Measurements from ENCODE around the gene SWT1. TPM values are rescaled to one million over a fixed set of nuclear protein-coding genes. Genes with fewer than 3 reads are reported as not detected.

Gene SWT1
- total RNA-seq, 3 donors from 2014 or later (not counting 1 experiment from before 2014, with no cell fraction given), result 4.0 to 5.3 (median 5.1) TPM

DNA sequence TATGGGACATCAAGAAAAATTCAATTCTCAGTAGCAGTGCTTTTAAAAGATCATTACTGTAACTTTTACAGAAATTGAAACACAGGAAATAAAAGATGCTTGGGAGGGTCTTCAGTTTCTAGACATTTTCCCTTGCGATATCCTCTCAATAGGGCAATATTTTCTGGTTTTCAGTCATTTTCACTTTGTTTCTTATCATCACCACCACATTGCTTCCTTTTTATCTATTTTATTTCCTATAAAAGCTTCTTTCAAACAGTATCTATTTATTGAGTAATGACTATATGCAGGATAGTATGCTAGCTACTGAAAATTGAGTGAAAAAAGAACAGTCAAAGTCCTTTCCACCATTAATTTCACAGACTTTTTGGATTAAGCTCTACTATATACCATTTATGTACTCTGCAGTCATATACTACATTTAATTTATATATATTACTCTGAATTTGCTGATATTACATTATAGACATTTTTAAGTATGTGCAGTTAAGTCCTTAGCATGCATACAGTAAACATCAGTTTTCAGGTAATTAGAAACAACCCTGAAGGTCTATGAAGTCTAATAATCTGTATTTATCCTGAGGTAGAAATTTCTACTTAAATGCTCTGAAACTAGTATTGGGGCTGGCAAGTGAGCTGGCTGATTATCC, 18.9 kb upstream of the SWT1 start:
- TF ChIP-seq CTCF (IDR thresholded peaks at IDR 0.05), result no peak
- Histone ChIP-seq H3K27ac (ENCODE audit: low read length) (no peak overlapping the region), H3K36me3 (ENCODE audit: control insufficient read depth, insufficient read depth, low read length) (peaks cover 36% of the 10 kb centered on the region), H3K4me3 (ENCODE audit: low read length) (no peak overlapping the region), H3K27me3 (ENCODE audit: control insufficient read depth, insufficient read depth, low read length) (no peaks in the 10 kb centered on the region), H3K4me1 (ENCODE audit: control insufficient read depth, insufficient read depth, low read length) (no peaks in the 10 kb centered on the region), H3K9me3 (ENCODE audit: control insufficient read depth, insufficient read depth, low read length) (no peaks in the 10 kb centered on the region)
- Mint-ChIP-seq H3K4me1 (no peaks in the 10 kb centered on the region), H3K9me3 (no peaks in the 10 kb centered on the region), H3K4me3 (no peak overlapping the region), H3K27me3 (ENCODE audit: low read depth in 2 of 2) (no peaks in the 10 kb centered on the region), H3K36me3 (peaks cover 27% of the 10 kb centered on the region), H3K27ac (no peak overlapping the region)
- intact Hi-C loops (cut with micrococcal nuclease), result no loop called here
- ATAC-seq (no peak), DNase-seq (no peak)
- WGBS (ENCODE audit: insufficient coverage), result 80% methylated on average over 1 of the region's 1 CpG

- H3K27ac Mint-ChIP-seq, result no peak overlapping the region
Measured at GRCh38 chr1:185139246-185139645, 17.7 kb upstream of the SWT1 start.

DNA sequence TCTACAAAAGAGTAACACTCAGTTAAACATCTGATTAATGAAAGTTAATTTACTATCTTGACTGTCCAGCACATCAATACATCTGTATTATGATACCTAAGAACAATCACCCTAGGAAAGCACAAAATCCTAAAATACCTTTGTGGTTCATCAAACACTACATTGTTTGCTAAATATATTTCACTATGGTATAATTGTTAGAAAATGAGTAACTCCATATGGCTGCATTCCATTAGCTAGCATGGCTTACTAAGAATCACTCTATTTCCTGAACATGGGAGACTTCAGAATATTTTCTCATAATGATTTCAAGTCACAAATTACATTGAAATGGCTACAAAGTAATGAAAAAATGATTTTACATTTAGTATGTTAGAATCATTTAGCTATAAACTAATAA, 12.7 kb upstream of the SWT1 start:
- Histone ChIP-seq H3K27me3 (ENCODE audit: control insufficient read depth, insufficient read depth, low read length) (no peaks in the 10 kb centered on the region), H3K36me3 (ENCODE audit: control insufficient read depth, insufficient read depth, low read length) (peaks cover 58% of the 10 kb centered on the region), H3K27ac (ENCODE audit: low read length) (no peak overlapping the region), H3K4me3 (ENCODE audit: low read length) (no peak overlapping the region), H3K9me3 (ENCODE audit: control insufficient read depth, insufficient read depth, low read length) (no peaks in the 10 kb centered on the region), H3K4me1 (ENCODE audit: control insufficient read depth, insufficient read depth, low read length) (no peaks in the 10 kb centered on the region)
- DNase-seq, result no peak
- H3K4me3 Mint-ChIP-seq, result no peak overlapping the region
- H3K36me3 Mint-ChIP-seq, result peaks cover 14% of the 10 kb centered on the region
- intact Hi-C loops (cut with micrococcal nuclease), result no loop called here
- no peak for TF ChIP-seq CTCF (IDR thresholded peaks at IDR 0.05)
- no peaks in the 10 kb centered on the region for H3K9me3 Mint-ChIP-seq
- no peaks in the 10 kb centered on the region for H3K4me1 Mint-ChIP-seq
- no peak for ATAC-seq
- H3K27me3 Mint-ChIP-seq (ENCODE audit: low read depth in 2 of 2), result no peaks in the 10 kb centered on the region
- H3K27ac Mint-ChIP-seq, result no peak overlapping the region

More at GRCh38 chr1:185139246-185139645, 17.7 kb upstream of the SWT1 start:
- H3K4me1 Mint-ChIP-seq, result no peaks in the 10 kb centered on the region
- H3K36me3 ChIP-seq (ENCODE audit: control insufficient read depth, insufficient read depth, low read length), result peaks cover 42% of the 10 kb centered on the region
- H3K27me3 ChIP-seq (ENCODE audit: control insufficient read depth, insufficient read depth, low read length), result no peaks in the 10 kb centered on the region
- DNase-seq, result no peak
- no peaks in the 10 kb centered on the region for H3K4me1 ChIP-seq (ENCODE audit: control insufficient read depth, insufficient read depth, low read length)
- H3K27me3 Mint-ChIP-seq (ENCODE audit: low read depth in 2 of 2), result no peaks in the 10 kb centered on the region
- H3K27ac ChIP-seq (ENCODE audit: low read length), result no peak overlapping the region
- no peaks in the 10 kb centered on the region for H3K9me3 ChIP-seq (ENCODE audit: control insufficient read depth, insufficient read depth, low read length)
- H3K4me3 ChIP-seq (ENCODE audit: low read length), result no peak overlapping the region
- intact Hi-C loops (cut with micrococcal nuclease), result no loop called here
- ATAC-seq, result no peak
- H3K9me3 Mint-ChIP-seq, result no peaks in the 10 kb centered on the region
- WGBS (ENCODE audit: insufficient coverage), result 95% methylated on average over 4 of the region's 4 CpGs
- no peak for TF ChIP-seq CTCF (IDR thresholded peaks at IDR 0.05)
- H3K36me3 Mint-ChIP-seq, result peaks cover 19% of the 10 kb centered on the region
- H3K4me3 Mint-ChIP-seq, result no peak overlapping the region

DNA sequence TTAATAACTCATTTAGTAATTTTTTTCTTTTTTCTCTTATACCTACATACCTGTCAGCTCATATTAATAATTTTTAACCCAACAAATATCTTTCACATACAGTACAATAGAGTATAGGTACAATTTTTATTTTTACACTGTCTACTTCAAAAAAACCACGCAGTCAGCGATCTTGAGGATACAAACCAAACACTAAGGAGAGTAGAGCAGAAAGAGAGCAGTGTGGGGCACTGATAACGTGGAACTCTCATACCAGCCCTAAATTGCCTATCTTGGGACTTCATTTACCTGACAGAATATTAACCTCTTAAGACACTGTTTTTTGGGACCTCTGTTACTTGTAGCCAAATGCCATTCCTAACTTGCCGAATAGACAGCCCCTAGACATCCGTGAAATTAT, 5.8 kb upstream of the SWT1 start:
- H3K4me1 ChIP-seq (ENCODE audit: control insufficient read depth, insufficient read depth, low read length), result peaks cover 8% of the 10 kb centered on the region
- H3K4me3 Mint-ChIP-seq, result no peak overlapping the region
- WGBS (ENCODE audit: insufficient coverage), result 92% methylated on average over 2 of the region's 5 CpGs
- no peaks in the 10 kb centered on the region for H3K27me3 Mint-ChIP-seq (ENCODE audit: low read depth in 2 of 2)
- no peaks in the 10 kb centered on the region for H3K9me3 ChIP-seq (ENCODE audit: control insufficient read depth, insufficient read depth, low read length)
- H3K4me1 Mint-ChIP-seq, result peaks cover 8 to 21% of the 10 kb centered on the region in 2 donors
- H3K4me3 ChIP-seq (ENCODE audit: low read length), result no peak overlapping the region
- intact Hi-C loops (cut with micrococcal nuclease), result loop anchor here (10.0 kb wide), 1 partner anchor 544 kb away; no protein-coding TSS in a partner anchor
- no peak for TF ChIP-seq CTCF (IDR thresholded peaks at IDR 0.05)
- no peak overlapping the region for H3K27ac Mint-ChIP-seq
- no peaks in the 10 kb centered on the region for H3K9me3 Mint-ChIP-seq
- no peaks in the 10 kb centered on the region for H3K27me3 ChIP-seq (ENCODE audit: control insufficient read depth, insufficient read depth, low read length)
- ATAC-seq (no peak), DNase-seq (no peak)
- peaks cover 36% of the 10 kb centered on the region for H3K36me3 ChIP-seq (ENCODE audit: control insufficient read depth, insufficient read depth, low read length)
- H3K36me3 Mint-ChIP-seq, result peaks cover 8% of the 10 kb centered on the region
- no peak overlapping the region for H3K27ac ChIP-seq (ENCODE audit: low read length)
